NCI-H748 (cell line): ENCODE results near the gene LGR6.
"Not testable (repeated sequence)": the region's sequence is repeated elsewhere in the genome, so short reads cannot be mapped to it uniquely, and the experiment has no call there.

Source experiments
- DNase-seq: peaks from one replicate; lab custom pipeline; 2025; ENCODE audit not compliant: unreplicated experiment; lab: John Stamatoyannopoulos, UW

LGR6 gene

GRCh38 chr1:202311875-202312635 is 118.5 kb downstream of the LGR6 start:
- DNase-seq = no peak

GRCh38 chr1:202315576-202316168 is 122.1 kb downstream of the LGR6 start:
- peak; percentile 72 for DNase-seq

GRCh38 chr1:202316186-202316585 is 122.6 kb downstream of the LGR6 start:
- no peak for DNase-seq

GRCh38 chr1:202317941-202318925 is 124.6 kb downstream of the LGR6 start:
- no peak for DNase-seq

- DNase-seq = no peak
Observed at GRCh38 chr1:202319381-202320080, 125.9 kb downstream of the LGR6 start.

GRCh38 chr1:202320081-202320405 is 126.4 kb downstream of the LGR6 start:
- DNase-seq = no peak

- peak; percentile 4 for DNase-seq
Observed at GRCh38 chr1:202323731-202324130, 130.1 kb downstream of the LGR6 start.

- no peak for DNase-seq
Observed at GRCh38 chr1:202324646-202325045, 131.0 kb downstream of the LGR6 start.

- no peak for DNase-seq
Observed at GRCh38 chr1:202329891-202330290, 136.3 kb downstream of the LGR6 start.

GRCh38 chr1:202333861-202334260 is 140.3 kb downstream of the LGR6 start:
- no peak for DNase-seq

GRCh38 chr1:202343652-202344349 is 150.2 kb downstream of the LGR6 start:
- DNase-seq = peak; percentile 46

GRCh38 chr1:202348005-202348508 is 154.5 kb downstream of the LGR6 start:
- no peak for DNase-seq

- peak; percentile 98 for DNase-seq
Observed at GRCh38 chr1:202348509-202349205, 155.1 kb downstream of the LGR6 start, which contains the start of gene PPP1R12B. TSS of gene PPP1R12B (plus strand) at chr1:202348699. CDS start at chr1:202348852, 153 bp downstream.

GRCh38 chr1:202349206-202349928 is 155.8 kb downstream of the LGR6 start:
- DNase-seq = peak; percentile 55

GRCh38 chr1:202351725-202352124 is 158.1 kb downstream of the LGR6 start:
- no peak for DNase-seq

- not testable (repeated sequence) for DNase-seq
Observed at GRCh38 chr1:202352583-202353197, 159.1 kb downstream of the LGR6 start.

GRCh38 chr1:202355944-202356553 is 162.4 kb downstream of the LGR6 start:
- DNase-seq = no peak

- DNase-seq = no peak
Observed at GRCh38 chr1:202357506-202357905, 163.9 kb downstream of the LGR6 start.
